Vein endothelial cell (primary cell): ENCODE data around the gene AATF. TPM values are rescaled to one million over a fixed set of nuclear protein-coding genes. Genes with fewer than 3 reads are reported as not detected.

ENCODE experiments used
- small RNA-seq: library from RNA; depleted of rRNA; stranded (forward); fragments of <200 nt; gene quantifications from one replicate; pipeline ENCODE3, GENCODE V24; 2012
- total RNA-seq: library from RNA; depleted of rRNA; stranded (reverse); fragments of >200 nt; gene quantifications from 2 replicates; pipeline ENCODE4 v1.2.3, GENCODE V29; 2012

Gene AATF
- total RNA-seq, result 22.2 and 23.9 TPM in 2 replicates

GRCh38 chr17:36948717-36949460, at the start of gene AATF:
Gene AATF, plus strand, starts transcription at chr17:36948954. Its CDS starts 172 bp downstream, at chr17:36949126.

DNA sequence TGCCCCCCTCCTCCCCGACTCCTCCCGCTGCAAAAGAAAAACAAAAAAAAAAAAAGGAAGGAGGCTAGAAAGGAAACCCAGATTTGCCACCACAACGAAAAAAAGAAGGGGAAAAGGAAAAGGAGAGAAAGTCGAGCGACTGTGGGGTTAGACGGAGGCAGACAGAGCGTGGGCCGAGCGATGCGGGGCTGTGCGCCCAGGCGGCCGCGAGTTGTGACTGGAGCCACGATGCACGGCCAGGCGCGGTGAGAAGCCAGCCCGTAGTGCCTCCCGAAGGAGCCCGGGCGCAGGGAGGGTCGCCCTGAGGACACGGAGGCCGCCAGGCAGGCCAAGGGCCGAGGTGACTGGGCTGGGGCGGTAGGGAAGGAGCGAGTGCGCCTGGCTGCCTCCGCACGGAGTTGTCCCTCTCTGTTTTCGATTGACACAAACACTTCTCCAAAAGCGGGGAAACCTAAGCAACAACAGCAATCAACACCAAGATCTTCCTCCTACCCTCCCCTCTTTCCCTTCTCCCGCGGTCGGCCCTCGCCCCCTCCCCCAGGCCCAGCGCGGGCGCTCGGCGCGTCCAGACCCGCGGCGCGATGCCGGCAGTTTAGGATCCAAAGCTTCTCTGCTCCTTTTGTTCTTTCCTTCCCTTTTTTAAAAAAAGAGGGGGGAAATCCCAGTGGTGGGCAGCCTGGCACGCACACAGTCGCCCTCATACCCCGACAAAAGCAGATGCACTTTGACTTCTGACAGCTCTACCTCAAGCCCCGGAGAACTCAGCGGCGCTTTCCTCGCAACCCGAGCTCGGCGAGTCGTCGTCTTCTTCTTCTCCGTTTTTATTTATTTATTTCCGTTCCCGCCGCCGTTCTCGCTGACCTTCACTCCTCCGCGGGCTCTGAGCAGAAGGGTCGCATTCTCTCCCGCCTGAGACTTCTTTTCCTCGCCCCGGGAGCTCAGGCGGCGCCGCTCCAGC, 11.5 kb upstream of the AATF start, which contains the start of gene LHX1:
Gene LHX1 (plus strand): TSS at position 475 of the 958 bp plus-strand sequence. CDS start 723 bp downstream, outside the sequence.

Small RNA genes lying within 50 kb of the gene (small RNA-seq; reads per million reads assigned to genes)
- gene AC243773.2 (not detected), gene MIR2909 (not detected)

Other genes starting within 250 kb of the AATF start
- not detected in 2 replicates for gene LHX1, start 11.5 kb upstream of the AATF start, total RNA-seq